Liver (tissue), 3 donors: ENCODE measurements around the gene SLAIN2.
A peak's percentile ranks its signal among the peaks of the same experiment; 100 is the strongest.

ENCODE experiments used
- ATF3 ChIP-seq: IDR thresholded peaks from 2 replicates; pipeline ENCODE4 v1.6.1; 2016; ENCODE audit warnings: antibody characterized with exemption
- CTCF ChIP-seq: fragments of 150-350 bp; IDR thresholded peaks from 2 replicates; pipeline ENCODE4 v1.5.1; 2017; ENCODE audit warnings: improper control_type of control experiment, low read depth, low read length; ENCODE audit not compliant: missing input control
- FOXA1 ChIP-seq: IDR thresholded peaks from 2 replicates; pipeline ENCODE4 v1.6.1; 2016; ENCODE audit warnings: antibody characterized with exemption
- GABPA ChIP-seq, 2 donors: IDR thresholded peaks in 1 of 2; conservative IDR thresholded peaks in 1 of 2; 2 replicates each; pipeline ENCODE4 v1.6.1; 2016; ENCODE audit warnings: antibody characterized with exemption in 2 of 2, mild to moderate bottlenecking in 1 of 2, moderate library complexity in 1 of 2
- HNF4G ChIP-seq: IDR thresholded peaks from 2 replicates; pipeline ENCODE4 v1.6.1; 2016; ENCODE audit warnings: antibody characterized with exemption
- MAX ChIP-seq: IDR thresholded peaks from 2 replicates; pipeline ENCODE4 v1.6.1; 2016; ENCODE audit warnings: antibody characterized with exemption
- RAD21 ChIP-seq, 2 donors: IDR thresholded peaks; 2 replicates each; pipeline ENCODE4 v1.6.1; 2016; ENCODE audit warnings: antibody characterized with exemption in 2 of 2, mild to moderate bottlenecking in 2 of 2
- REST ChIP-seq: IDR thresholded peaks from 2 replicates; pipeline ENCODE4 v1.6.1; 2016; ENCODE audit warnings: antibody characterized with exemption, mild to moderate bottlenecking
- SP1 ChIP-seq: IDR thresholded peaks from 2 replicates; pipeline ENCODE4 v1.6.1; 2018; ENCODE audit warnings: antibody characterized with exemption, mild to moderate bottlenecking
- TAF1 ChIP-seq: conservative IDR thresholded peaks from 2 replicates; pipeline ENCODE4 v1.6.1; 2016; ENCODE audit warnings: antibody characterized with exemption, mild to moderate bottlenecking
- YY1 ChIP-seq: IDR thresholded peaks from 2 replicates; pipeline ENCODE4 v1.6.1; 2016; ENCODE audit warnings: antibody characterized with exemption, mild to moderate bottlenecking
- donor health status: healthy.
- donor health status: healthy.

GRCh38 chr4:48445704-48446103 is 104.4 kb downstream of the SLAIN2 start:
- peak; percentile 22 for TF ChIP-seq CTCF
- no peak for TF ChIP-seq GABPA (IDR thresholded peaks at IDR 0.05 in 1 of 2, conservative IDR thresholded peaks at IDR 0.05 in 1 of 2)
- no peak for TF ChIP-seq HNF4G
- TF ChIP-seq TAF1, result no peak
- no peak for TF ChIP-seq YY1
- no peak for TF ChIP-seq REST
- TF ChIP-seq MAX, result no peak
- no peak for TF ChIP-seq FOXA1
- peak; percentile 59 to 60 for TF ChIP-seq RAD21 (IDR thresholded peaks at IDR 0.05)
- no peak for TF ChIP-seq ATF3
- no peak for TF ChIP-seq SP1
